HepG2 (cell line): ENCODE results near the gene TPR. TPM values are rescaled to one million over a fixed set of nuclear protein-coding genes. Genes with fewer than 3 reads are reported as not detected.

Source experiments
- ATAC-seq: fragments of 200-7000 bp; cut with Tn5 transposase; 3 replicates; pipeline ENCODE4 v1.9.1; 2020; ENCODE audit warnings: mild to moderate bottlenecking, moderate library complexity
- BruUV-seq: library from RNA; stranded (reverse); fragments of 400-500 nt; replicated peaks from 2 replicates; lab custom pipeline; 2021; lab: Mats Ljungman, UMichigan
- CTCF ChIA-PET: fragments of 300-600 bp; formaldehyde crosslinking; extraction: SDS; loops from one replicate; lab custom pipeline; 2021; ENCODE audit warnings: low total read pairs, inconsistent platforms, low intra/inter-chr PET ratio; lab: Yijun Ruan, JAX
- POLR2A ChIA-PET: fragments of 350-600 bp; sonication (Branson Sonifier 250); formaldehyde crosslinking; loops from one replicate; lab custom pipeline; 2020; ENCODE audit warnings: antibody characterized with exemption, inconsistent platforms; lab: Yijun Ruan, JAX
- DNase-seq: peaks from one replicate; pipeline ENCODE4 v3.0.0-alpha.2; 2015; ENCODE audit warnings: low spot score
- FAIRE-seq: peaks from 3 replicates; lab custom pipeline; 2011; peaks lifted over from hg19 to GRCh38; lab: Jason Lieb, UNC
- H2AFZ ChIP-seq: one replicate; pipeline ENCODE4 v1.6.1; 2011; ENCODE audit warnings: low read length, inconsistent platforms
- H3K27ac ChIP-seq: fragments of 300-600 bp; 3 replicates; pipeline ENCODE4 v1.8.0; 2011; ENCODE audit warnings: mixed run types, mild to moderate bottlenecking, mixed read lengths, low read length, inconsistent platforms; ENCODE audit not compliant: insufficient read depth; ENCODE audit errors: extremely low read length
- H3K27me3 ChIP-seq, 2 experiments: fragments of 200-600 bp in 1 of 2; 2 replicates in 1 of 2; 3 replicates in 1 of 2; pipeline versions ENCODE4 v1.6.0 to v1.8.0; 2011; ENCODE audit warnings: low read length in 2 of 2, mild to moderate bottlenecking in 2 of 2, moderate library complexity in 2 of 2, inconsistent platforms in 1 of 2; ENCODE audit not compliant: insufficient read depth in 2 of 2, control insufficient read depth in 1 of 2
- H3K36me3 ChIP-seq, 2 experiments: fragments of 200-600 bp in 1 of 2; replicated peaks in 1 of 2; 2 replicates in 1 of 2; 3 replicates in 1 of 2; pipeline versions ENCODE4 v1.5.1 to v1.8.0; 2011; ENCODE audit warnings: low read length in 2 of 2, inconsistent platforms in 1 of 2; ENCODE audit not compliant: insufficient read depth in 2 of 2, control insufficient read depth in 1 of 2
- H3K4me1 ChIP-seq: 2 replicates; pipeline ENCODE4 v1.5.1; 2012; ENCODE audit warnings: low read length, inconsistent platforms; ENCODE audit not compliant: insufficient read depth
- H3K4me2 ChIP-seq: 2 replicates; pipeline ENCODE4 v1.6.0; 2011; ENCODE audit warnings: low read depth, low read length, inconsistent platforms
- H3K4me3 ChIP-seq, 3 experiments: fragments of 200-600 bp in 1 of 3; sonication (generic), shearing (Covaris generic) in 1 of 3; replicated peaks in 1 of 3; 2 replicates each; pipeline ENCODE4 v1.5.1; 2011 to 2016; ENCODE audit warnings: low read length in 3 of 3, inconsistent platforms in 2 of 3, low read depth in 2 of 3, mild to moderate bottlenecking in 2 of 3, control low read depth in 1 of 3, mixed read lengths in 1 of 3; ENCODE audit not compliant: insufficient read depth in 1 of 3
- H3K79me2 ChIP-seq: one replicate; pipeline ENCODE4 v1.6.1; 2011; ENCODE audit warnings: low read length, inconsistent platforms; ENCODE audit not compliant: insufficient read depth
- H3K9ac ChIP-seq: 2 replicates; pipeline ENCODE4 v1.6.0; 2011; ENCODE audit warnings: mild to moderate bottlenecking, low read depth, low read length, inconsistent platforms; ENCODE audit not compliant: insufficient read depth
- H3K9me3 ChIP-seq: 2 replicates; pipeline ENCODE4 v1.5.1; 2012; ENCODE audit warnings: mild to moderate bottlenecking, low read length
- H4K20me1 ChIP-seq: 2 replicates; pipeline ENCODE4 v1.6.0; 2011; ENCODE audit warnings: inconsistent platforms, mild to moderate bottlenecking, low read length, moderate library complexity; ENCODE audit not compliant: insufficient read depth
- GZF1 ChIP-seq: sonication (generic); formaldehyde crosslinking; IDR thresholded peaks from 2 replicates; pipeline ENCODE4 v1.5.1; 2020; ENCODE audit warnings: mild to moderate bottlenecking, missing genetic modification reagents
- NR2C2 ChIP-seq: sonication (generic); formaldehyde crosslinking; IDR thresholded peaks from 2 replicates; pipeline ENCODE4 v1.4.0; 2020; ENCODE audit warnings: missing genetic modification reagents, mild to moderate bottlenecking, moderate library complexity, borderline replicate concordance
- PRDM4 ChIP-seq: sonication (generic); formaldehyde crosslinking; IDR thresholded peaks from 2 replicates; pipeline ENCODE4 v1.9.0; 2021; ENCODE audit warnings: missing genetic modification reagents, borderline replicate concordance
- REXO4 ChIP-seq: sonication (generic); formaldehyde crosslinking; IDR thresholded peaks from 2 replicates; pipeline ENCODE4 v1.8.0; 2022; ENCODE audit warnings: missing genetic modification reagents, mild to moderate bottlenecking, borderline replicate concordance
- SMARCE1 ChIP-seq: fragments of 450-650 bp; IDR thresholded peaks from 2 replicates; pipeline ENCODE4 v1.6.1; 2017; ENCODE audit warnings: borderline replicate concordance
- ZNF749 ChIP-seq: sonication (generic); formaldehyde crosslinking; IDR thresholded peaks from 2 replicates; pipeline ENCODE4 v1.8.0; 2022; ENCODE audit warnings: mild to moderate bottlenecking, missing genetic modification reagents, moderate library complexity, borderline replicate concordance
- ZZZ3 ChIP-seq: sonication (generic); formaldehyde crosslinking; IDR thresholded peaks from 2 replicates; pipeline ENCODE4 v1.4.0; 2020; ENCODE audit warnings: missing genetic modification reagents, mild to moderate bottlenecking, borderline replicate concordance
- WGBS: methylation state at CpG from one replicate; pipeline ENCODE4 v1.1.6; 2017; ENCODE audit warnings: low lambda C conversion rate; 5-methylcytosine and 5-hydroxymethylcytosine counted together
- in situ Hi-C: cut with HindIII; loops from 2 replicates; pipeline ENCODE4 v1.10.0; 2017; ENCODE audit warnings: low pct_unique_long_range_greater_than_20kb; ENCODE audit not compliant: extremely low pct_ligation_motif_present
- intact Hi-C: fragments of 100-400 bp; cut with micrococcal nuclease; formaldehyde crosslinking; loops from one replicate; pipeline ENCODE4 v1.10.0; 2022; ENCODE audit not compliant: unreplicated experiment
- polyA plus RNA-seq, 8 experiments: library from polyadenylated mRNA; depleted of rRNA in 3 of 8; stranded (reverse) in 7 of 8; unstranded in 1 of 8; fragments of >200 nt; fragmentation: Illumina TruSeq in 4 of 8; extraction: Trizol in 4 of 8; gene quantifications; 2 replicates each; pipeline versions ENCODE4 v1.2.1 to v1.2.3, GENCODE V29; 2011 to 2016; ENCODE audit warnings: low read depth in 4 of 8, missing spikeins in 1 of 8, mixed read lengths in 1 of 8; ENCODE audit not compliant: insufficient read depth in 1 of 8
- total RNA-seq, 5 experiments: library from RNA; depleted of rRNA; stranded (reverse); fragments of >200 nt; fragmentation: Illumina TruSeq; extraction: Trizol; gene quantifications; 2 replicates each; pipeline ENCODE4 v1.2.3, GENCODE V29; 2016; ENCODE audit warnings: low read depth in 1 of 5

Gene TPR
- total and polyA plus RNA-seq, 2 of the 13 experiments (the other 11 are each of a cell fraction or from before 2014, with no cell fraction given): 78.9 to 81.7 TPM

DNA sequence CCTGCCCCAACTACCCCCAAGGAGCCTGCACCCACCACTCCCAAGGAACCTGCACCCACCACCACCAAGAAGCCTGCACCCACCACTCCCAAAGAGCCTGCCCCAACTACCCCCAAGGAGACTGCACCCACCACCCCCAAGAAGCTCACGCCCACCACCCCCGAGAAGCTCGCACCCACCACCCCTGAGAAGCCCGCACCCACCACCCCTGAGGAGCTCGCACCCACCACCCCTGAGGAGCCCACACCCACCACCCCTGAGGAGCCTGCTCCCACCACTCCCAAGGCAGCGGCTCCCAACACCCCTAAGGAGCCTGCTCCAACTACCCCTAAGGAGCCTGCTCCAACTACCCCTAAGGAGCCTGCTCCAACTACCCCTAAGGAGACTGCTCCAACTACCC, 67.6 kb downstream of the TPR start (continued):
- TF ChIP-seq PRDM4 (CRISPR knock-in tag) (no peak), ZNF749 (CRISPR knock-in tag) (no peak), SMARCE1 (no peak), REXO4 (CRISPR knock-in tag) (no peak)

GRCh38 chr1:186306533-186306932, 68.5 kb downstream of the TPR start:
- Histone ChIP-seq H3K4me2 (no peak overlapping the region), H3K36me3 (no peaks in the 10 kb centered on the region), H2AFZ (no peak overlapping the region), H3K27me3 (0 out of 5 replicates have a peak, but pooled peaks cover 0 to 3% of the 10 kb centered on the region in 2 experiments), H3K79me2 (no peaks in the 10 kb centered on the region), H3K4me1 (no peaks in the 10 kb centered on the region), H3K9ac (no peak overlapping the region), H3K9me3 (no peaks in the 10 kb centered on the region), H3K4me3 (no peak overlapping the region), H4K20me1 (no peaks in the 10 kb centered on the region), H3K27ac (no peak overlapping the region)
- no peak for FAIRE-seq
- 89% methylated on average over 2 of the region's 3 CpGs for WGBS
- no TSS peak for BruUV-seq
- ATAC-seq: no peak
- TF ChIP-seq NR2C2 (CRISPR knock-in tag): no peak
- no peak for TF ChIP-seq GZF1 (CRISPR knock-in tag)
- TF ChIP-seq ZZZ3: no peak
- DNase-seq: no peak
- in situ Hi-C loops: no loop called here
- ChIA-PET POLR2A (no interaction called here), CTCF (no interaction called here)
- intact Hi-C loops: no loop called here
